Panc1 (cell line): Measurements from ENCODE around the gene FAM120B.

Source experiments
- CTCF ChIP-seq: fragments of 450-650 bp; IDR thresholded peaks from 2 replicates; pipeline ENCODE4 v1.5.1; 2017; ENCODE audit warnings: mild to moderate bottlenecking
- POLR2AphosphoS5 ChIP-seq: IDR thresholded peaks from 2 replicates; pipeline ENCODE4 v1.6.1; 2012; ENCODE audit warnings: mild to moderate bottlenecking, low read depth, low read length, moderate library complexity
- SIN3A ChIP-seq: IDR thresholded peaks from 2 replicates; pipeline ENCODE4 v1.6.1; 2012; ENCODE audit warnings: low read depth, mild to moderate bottlenecking, low read length, moderate library complexity, borderline replicate concordance; ENCODE audit not compliant: insufficient read depth
- TF ChIP-seq, protein P1 (sequence below), 2 experiments: IDR thresholded peaks; 2 replicates each; pipeline ENCODE4 v1.6.1; 2011 to 2012; ENCODE audit warnings: low read depth in 2 of 2, control low read depth in 1 of 2, low read length in 1 of 2, mild to moderate bottlenecking in 1 of 2, moderate library complexity in 1 of 2; ENCODE audit not compliant: insufficient read depth in 1 of 2

DNA sequence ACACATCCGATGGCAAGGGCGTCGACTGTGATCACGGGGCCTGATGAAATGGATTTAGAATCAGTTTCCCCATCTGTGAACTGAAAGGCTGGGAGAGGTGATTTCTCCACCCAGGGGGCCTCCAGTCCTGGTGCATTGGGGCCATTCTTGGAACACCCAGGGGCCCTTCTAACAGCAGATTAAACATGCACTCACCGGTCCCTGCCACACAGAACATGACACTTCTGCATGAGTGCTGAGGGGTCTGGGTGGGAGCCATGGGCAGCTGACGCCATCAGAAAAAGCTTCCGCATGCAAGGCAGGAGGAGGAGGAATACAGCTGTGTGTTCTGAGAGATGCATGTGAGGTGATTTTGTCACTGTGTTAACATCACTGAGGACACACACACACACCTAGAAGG, 42.5 kb upstream of the FAM120B start:
- TF ChIP-seq CTCF (no peak), POLR2AphosphoS5 (no peak), SIN3A (no peak)
- TF ChIP-seq, protein P1, sequence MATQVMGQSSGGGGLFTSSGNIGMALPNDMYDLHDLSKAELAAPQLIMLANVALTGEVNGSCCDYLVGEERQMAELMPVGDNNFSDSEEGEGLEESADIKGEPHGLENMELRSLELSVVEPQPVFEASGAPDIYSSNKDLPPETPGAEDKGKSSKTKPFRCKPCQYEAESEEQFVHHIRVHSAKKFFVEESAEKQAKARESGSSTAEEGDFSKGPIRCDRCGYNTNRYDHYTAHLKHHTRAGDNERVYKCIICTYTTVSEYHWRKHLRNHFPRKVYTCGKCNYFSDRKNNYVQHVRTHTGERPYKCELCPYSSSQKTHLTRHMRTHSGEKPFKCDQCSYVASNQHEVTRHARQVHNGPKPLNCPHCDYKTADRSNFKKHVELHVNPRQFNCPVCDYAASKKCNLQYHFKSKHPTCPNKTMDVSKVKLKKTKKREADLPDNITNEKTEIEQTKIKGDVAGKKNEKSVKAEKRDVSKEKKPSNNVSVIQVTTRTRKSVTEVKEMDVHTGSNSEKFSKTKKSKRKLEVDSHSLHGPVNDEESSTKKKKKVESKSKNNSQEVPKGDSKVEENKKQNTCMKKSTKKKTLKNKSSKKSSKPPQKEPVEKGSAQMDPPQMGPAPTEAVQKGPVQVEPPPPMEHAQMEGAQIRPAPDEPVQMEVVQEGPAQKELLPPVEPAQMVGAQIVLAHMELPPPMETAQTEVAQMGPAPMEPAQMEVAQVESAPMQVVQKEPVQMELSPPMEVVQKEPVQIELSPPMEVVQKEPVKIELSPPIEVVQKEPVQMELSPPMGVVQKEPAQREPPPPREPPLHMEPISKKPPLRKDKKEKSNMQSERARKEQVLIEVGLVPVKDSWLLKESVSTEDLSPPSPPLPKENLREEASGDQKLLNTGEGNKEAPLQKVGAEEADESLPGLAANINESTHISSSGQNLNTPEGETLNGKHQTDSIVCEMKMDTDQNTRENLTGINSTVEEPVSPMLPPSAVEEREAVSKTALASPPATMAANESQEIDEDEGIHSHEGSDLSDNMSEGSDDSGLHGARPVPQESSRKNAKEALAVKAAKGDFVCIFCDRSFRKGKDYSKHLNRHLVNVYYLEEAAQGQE (IDR thresholded peaks at IDR 0.05; ENCODE audit: insufficient read depth in 1 of 2, low read depth in 2 of 2, low read length in 1 of 2) = no peak
